Body of pancreas (tissue), 4 donors: Measurements from ENCODE around the gene ST6GAL1.

Experiments
- CTCF ChIP-seq, 7 experiments: fragments of 450-650 bp in 4 of 7; fragments of 200-600 bp in 3 of 7; sonication (generic) in 3 of 7; IDR thresholded peaks; one replicate each; pipeline ENCODE4 v1.5.1; 2016 to 2019; ENCODE audit warnings: antibody characterized with exemption in 7 of 7
- POLR2A ChIP-seq, 3 donors: fragments of 450-650 bp; IDR thresholded peaks; one replicate each; pipeline ENCODE4 v1.6.1; 2016; ENCODE audit warnings: antibody characterized with exemption in 3 of 3, mild to moderate bottlenecking in 2 of 3

- TF ChIP-seq CTCF (IDR thresholded peaks at IDR 0.05), result no peak
- no peak for TF ChIP-seq POLR2A (IDR thresholded peaks at IDR 0.05)
These were observed 70.4 kb downstream of the ST6GAL1 start for GRCh38 chr3:187000711-187001151.
